Measurements from ENCODE around the gene LDLR. TPM values are rescaled to one million over a fixed set of nuclear protein-coding genes. Genes with fewer than 3 reads are reported as not detected.

LDLR gene
- total and polyA plus RNA-seq, 2 donors (not counting 3 experiments of a cell fraction or from before 2014, with no cell fraction given) = 142 to 174 TPM

GRCh38 chr19:11054628-11055027 is 34.6 kb upstream of the LDLR start:
- FAIRE-seq (peak; percentile 33), DNase-seq (ENCODE audit: low read depth, low spot score) (no peak)
- dilution Hi-C loops (cut with MboI; ENCODE audit: extremely low pct_ligation_motif_present, low sequenced_read_pairs) (no loop called here), intact Hi-C loops (cut with micrococcal nuclease) (loop anchor here (5.0 kb wide), 1 partner anchor 33 kb away; the partner anchor contains the start of gene LDLR)
- no peak overlapping the region for H3K4me2 ChIP-seq (ENCODE audit: insufficient read depth, low read length)
- H3K9me1 ChIP-seq (replicated peaks; ENCODE audit: control insufficient read depth, extremely low read depth, insufficient read depth, low read length) = no peaks in the 10 kb centered on the region
- no TSS peak for BruUV-seq (replicated peaks)
- H2AFZ ChIP-seq (ENCODE audit: low read depth, low read length) = no peak overlapping the region
- H3K9ac ChIP-seq (replicated peaks; ENCODE audit: extremely low read depth, insufficient read depth, low read length) = no peak overlapping the region
- no peaks in the 10 kb centered on the region for H3K4me1 ChIP-seq (ENCODE audit: control insufficient read depth, extremely low read depth, insufficient read depth, low read length)
- no peaks in the 10 kb centered on the region for H3K27me3 ChIP-seq (ENCODE audit: control insufficient read depth in 2 of 2, insufficient read depth in 2 of 2, low read length in 2 of 2)
- no peak overlapping the region for H3K4me3 ChIP-seq (replicated peaks in 1 of 3; ENCODE audit: insufficient read depth in 1 of 3, low read depth in 1 of 3, low read length in 3 of 3)
- no peak overlapping the region for H3K27ac ChIP-seq (ENCODE audit: insufficient read depth, low read depth, low read length)
- CTCF ChIA-PET = no interaction called here
- TF ChIP-seq POLR2A (IDR thresholded peaks at IDR 0.05; ENCODE audit: low read depth, low read length) (no peak), MYC (IDR thresholded peaks at IDR 0.05; ENCODE audit: low read depth, low read length) (no peak), EZH2 (IDR thresholded peaks at IDR 0.05; ENCODE audit: borderline replicate concordance, low read depth, low read length, severe bottlenecking) (no peak), CTCF (IDR thresholded peaks at IDR 0.05; ENCODE audit: extremely low read depth in 1 of 2, insufficient read depth in 1 of 2, low read depth in 1 of 2, low read length in 2 of 2) (no peak), POLR2AphosphoS5 (IDR thresholded peaks at IDR 0.05; ENCODE audit: insufficient read depth, low read depth, low read length) (no peak), FOS (IDR thresholded peaks at IDR 0.05; ENCODE audit: borderline replicate concordance, insufficient read depth, low read length) (no peak)
- POLR2A ChIA-PET = no interaction called here
- H3K79me2 ChIP-seq (ENCODE audit: control insufficient read depth, insufficient read depth, low read length) = no peaks in the 10 kb centered on the region
- H4K20me1 ChIP-seq (replicated peaks; ENCODE audit: control insufficient read depth, extremely low read depth, insufficient read depth, low read length) = no peaks in the 10 kb centered on the region
- peaks cover 3 to 32% of the 10 kb centered on the region in 2 experiments for H3K36me3 ChIP-seq (ENCODE audit: control insufficient read depth in 2 of 2, extremely low read depth in 1 of 2, insufficient read depth in 2 of 2, low read length in 2 of 2)
- H3K9me3 ChIP-seq (replicated peaks; ENCODE audit: control insufficient read depth, insufficient read depth, low read length) = no peaks in the 10 kb centered on the region

Data from endothelial cell of umbilical vein (primary cell).